ENCODE measurements around the gene PRKCZ. TPM values are rescaled to one million over a fixed set of nuclear protein-coding genes. Genes with fewer than 3 reads are reported as not detected.

PRKCZ gene
- total and polyA plus RNA-seq, 9 of the 15 experiments (the other 6 are each of a cell fraction or from before 2014, with no cell fraction given) = 0.07 to 3.1 (median 1.3) TPM

DNA sequence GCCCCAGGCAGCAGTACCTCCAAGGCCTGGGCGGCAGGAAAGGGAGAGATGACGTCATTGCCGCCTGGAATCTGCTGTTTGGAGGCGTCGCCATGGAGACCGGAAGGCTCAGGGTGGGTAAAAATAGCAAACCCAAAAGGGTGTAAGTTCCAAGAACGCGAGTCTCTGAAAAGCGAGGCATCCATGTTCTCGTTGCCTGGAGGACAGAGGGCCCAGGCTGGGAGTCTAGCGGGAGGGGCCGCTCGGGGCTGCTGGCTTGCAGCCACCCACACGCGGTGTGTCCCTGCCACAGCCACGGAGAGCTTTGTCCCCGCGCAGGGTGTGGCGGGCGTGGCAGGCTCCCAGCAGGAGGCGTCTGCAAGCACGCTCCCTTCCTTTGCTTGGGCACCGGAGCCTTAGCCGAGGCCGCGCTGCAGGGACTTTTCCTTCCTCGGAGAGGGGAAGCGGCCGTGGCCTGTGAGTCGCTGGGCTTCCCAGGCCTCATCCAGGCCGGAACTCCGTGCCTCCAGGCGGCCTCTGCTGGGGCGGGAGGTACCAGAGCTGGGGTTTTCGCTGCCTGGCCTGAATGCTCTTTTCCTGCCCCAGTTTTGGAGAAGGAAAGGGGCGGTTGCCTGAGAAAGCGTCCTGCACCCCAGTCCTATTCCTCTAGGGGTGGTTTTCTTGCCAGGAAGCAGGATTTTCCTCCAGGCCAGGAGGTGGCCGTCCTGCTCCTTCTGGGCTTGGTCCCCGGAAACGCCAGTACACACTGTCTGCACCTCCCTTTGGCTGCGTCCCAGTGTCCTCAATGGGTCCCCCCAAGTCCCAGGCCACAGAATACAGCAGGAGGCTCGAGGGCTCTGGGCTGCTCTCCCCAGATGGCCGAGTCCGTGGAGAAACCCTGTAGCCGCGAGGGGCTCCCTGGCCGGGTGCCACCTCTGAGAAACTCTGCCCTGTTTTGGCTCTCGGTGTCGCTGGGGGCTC is 162.6 kb downstream of the PRKCZ start (continued):
- TF ChIP-seq CHD7 (IDR thresholded peaks at IDR 0.05; ENCODE audit: low read depth, low read length) (no peak), ZBED1 (IDR thresholded peaks at IDR 0.05) (no peak; the same call in 1 of the 2 replicates), TFAM (CRISPR knock-in tag; conservative IDR thresholded peaks at IDR 0.05) (no peak), PTBP1 (IDR thresholded peaks at IDR 0.05; ENCODE audit: low read depth, low read length) (no peak; the same call in 1 of the 2 replicates), ETV1 (tag; conservative IDR thresholded peaks at IDR 0.05; ENCODE audit: low read depth) (no peak), CBFB (CRISPR knock-in tag; IDR thresholded peaks at IDR 0.05) (no peak), CBX1 (IDR thresholded peaks at IDR 0.05; ENCODE audit: low read depth) (no peak; the same call in 1 of the 2 replicates), ZFPM2 (CRISPR knock-in tag; IDR thresholded peaks at IDR 0.05) (no peak), BDP1 (IDR thresholded peaks at IDR 0.05; ENCODE audit: insufficient read depth, insufficient read length) (no peak), ZNF316 (IDR thresholded peaks at IDR 0.05) (no peak), TCF7L2 (IDR thresholded peaks at IDR 0.05; ENCODE audit: low read depth, low read length) (no peak), DPF2 (IDR thresholded peaks at IDR 0.05) (peak; percentile 47; the same call in 1 of the 2 replicates), ZNF197 (CRISPR knock-in tag; IDR thresholded peaks at IDR 0.05; ENCODE audit: low read depth) (no peak), ELF1 (tag; IDR thresholded peaks at IDR 0.05) (peak; percentile 50; the same call in 1 of the 2 replicates), NFYB (IDR thresholded peaks at IDR 0.05; ENCODE audit: extremely low read depth, insufficient read length) (no peak), SNRNP70 (optimal IDR thresholded peaks at IDR 0.05; ENCODE audit: low read depth, low read length) (no peak)
- TF ChIP-seq, protein P1, sequence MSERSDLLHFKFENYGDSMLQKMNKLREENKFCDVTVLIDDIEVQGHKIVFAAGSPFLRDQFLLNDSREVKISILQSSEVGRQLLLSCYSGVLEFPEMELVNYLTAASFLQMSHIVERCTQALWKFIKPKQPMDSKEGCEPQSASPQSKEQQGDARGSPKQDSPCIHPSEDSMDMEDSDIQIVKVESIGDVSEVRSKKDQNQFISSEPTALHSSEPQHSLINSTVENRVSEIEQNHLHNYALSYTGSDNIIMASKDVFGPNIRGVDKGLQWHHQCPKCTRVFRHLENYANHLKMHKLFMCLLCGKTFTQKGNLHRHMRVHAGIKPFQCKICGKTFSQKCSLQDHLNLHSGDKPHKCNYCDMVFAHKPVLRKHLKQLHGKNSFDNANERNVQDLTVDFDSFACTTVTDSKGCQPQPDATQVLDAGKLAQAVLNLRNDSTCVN (CRISPR knock-in tag; IDR thresholded peaks at IDR 0.05) = no peak
